Mesenchymal stem cell (in vitro differentiated cells and primary cell): Measurements from ENCODE around the gene CA7.

ENCODE experiments used
- DNase-seq: peaks from one replicate; pipeline ENCODE4 v3.0.0-alpha.2; 2013
- H2AFZ ChIP-seq: one replicate; pipeline ENCODE4 v1.6.1; 2013; ENCODE audit warnings: low read depth, mild to moderate bottlenecking, control low read depth, inconsistent platforms, low read length, moderate library complexity
- H2AK5ac ChIP-seq: 2 replicates; pipeline ENCODE4 v1.6.1; 2013; ENCODE audit warnings: low read length, moderate library complexity, mild to moderate bottlenecking, inconsistent platforms; ENCODE audit not compliant: severe bottlenecking
- H2BK120ac ChIP-seq: one replicate; pipeline ENCODE4 v1.6.1; 2013; ENCODE audit warnings: low read depth, mild to moderate bottlenecking, inconsistent platforms, low read length, moderate library complexity
- H2BK12ac ChIP-seq, 2 experiments: one replicate each; pipeline ENCODE4 v1.6.1; 2013; ENCODE audit warnings: inconsistent platforms in 2 of 2, low read length in 2 of 2, mild to moderate bottlenecking in 2 of 2, moderate library complexity in 2 of 2, control low read depth in 1 of 2
- H2BK15ac ChIP-seq: one replicate; pipeline ENCODE4 v1.6.1; 2013; ENCODE audit warnings: mild to moderate bottlenecking, low read depth, inconsistent platforms; ENCODE audit not compliant: poor library complexity, severe bottlenecking
- H2BK5ac ChIP-seq: 2 replicates; pipeline ENCODE4 v1.6.1; 2013; ENCODE audit warnings: low read depth, mild to moderate bottlenecking, low read length, control low read depth, inconsistent platforms; ENCODE audit not compliant: poor library complexity, severe bottlenecking
- H3K14ac ChIP-seq, 2 experiments: one replicate each; pipeline ENCODE4 v1.6.1; 2013; ENCODE audit warnings: inconsistent platforms in 2 of 2, low read length in 2 of 2, control low read depth in 1 of 2, mild to moderate bottlenecking in 1 of 2, moderate library complexity in 1 of 2
- H3K18ac ChIP-seq, 2 experiments: one replicate each; pipeline ENCODE4 v1.6.1; 2013; ENCODE audit warnings: inconsistent platforms in 2 of 2, low read length in 2 of 2, control low read depth in 1 of 2, low read depth in 1 of 2, mild to moderate bottlenecking in 1 of 2
- H3K23ac ChIP-seq, 2 experiments: one replicate each; pipeline ENCODE4 v1.6.1; 2013; ENCODE audit warnings: inconsistent platforms in 2 of 2, low read length in 2 of 2, mild to moderate bottlenecking in 2 of 2, moderate library complexity in 2 of 2, control low read depth in 1 of 2
- H3K27ac ChIP-seq: 2 replicates; pipeline ENCODE4 v1.5.1; 2013; ENCODE audit warnings: mild to moderate bottlenecking, moderate library complexity, low read length, control low read depth, inconsistent platforms; ENCODE audit not compliant: poor library complexity, severe bottlenecking
- H3K27me3 ChIP-seq, 2 experiments: 2 replicates each; pipeline versions ENCODE4 v1.6.1 to v1.7.0; 2013; ENCODE audit warnings: low read length in 2 of 2, mild to moderate bottlenecking in 2 of 2, moderate library complexity in 2 of 2, control low read depth in 1 of 2, inconsistent platforms in 1 of 2; ENCODE audit not compliant: control insufficient read depth in 1 of 2, insufficient read depth in 1 of 2
- H3K36me3 ChIP-seq, 2 experiments: 2 replicates each; pipeline versions ENCODE4 v1.6.1 to v1.7.0; 2013; ENCODE audit warnings: low read length in 2 of 2, control low read depth in 1 of 2, inconsistent platforms in 1 of 2, low read depth in 1 of 2, mild to moderate bottlenecking in 1 of 2; ENCODE audit not compliant: insufficient read depth in 2 of 2, control insufficient read depth in 1 of 2
- H3K4ac ChIP-seq, 2 experiments: one replicate each; pipeline ENCODE4 v1.6.1; 2013; ENCODE audit warnings: inconsistent platforms in 2 of 2, low read length in 2 of 2, mild to moderate bottlenecking in 2 of 2, moderate library complexity in 2 of 2, control low read depth in 1 of 2, low read depth in 1 of 2
- H3K4me1 ChIP-seq: 2 replicates; pipeline ENCODE4 v1.6.1; 2013; ENCODE audit warnings: low read depth, low read length, control low read depth; ENCODE audit not compliant: control insufficient read depth, insufficient read depth
- H3K4me2 ChIP-seq: 2 replicates; pipeline ENCODE4 v1.6.1; 2013; ENCODE audit warnings: low read length, mild to moderate bottlenecking, inconsistent platforms; ENCODE audit not compliant: poor library complexity, severe bottlenecking
- H3K4me3 ChIP-seq, 2 experiments: 2 replicates each; pipeline versions ENCODE4 v1.5.1 to v1.7.0; 2013; ENCODE audit warnings: low read length in 2 of 2, mild to moderate bottlenecking in 2 of 2, control low read depth in 1 of 2, low read depth in 1 of 2; ENCODE audit not compliant: insufficient read depth in 1 of 2
- H3K79me1 ChIP-seq: replicated peaks from 2 replicates; pipeline ENCODE4 v1.6.1; 2013; ENCODE audit warnings: mild to moderate bottlenecking, control low read depth, low read length, inconsistent platforms; ENCODE audit not compliant: poor library complexity, severe bottlenecking
- H3K9ac ChIP-seq: 2 replicates; pipeline ENCODE4 v1.7.0; 2013; ENCODE audit warnings: mild to moderate bottlenecking, low read length, moderate library complexity
- H3K9me3 ChIP-seq: 2 replicates; pipeline ENCODE4 v1.7.0; 2013; ENCODE audit warnings: mild to moderate bottlenecking, low read length; ENCODE audit not compliant: control insufficient read depth
- H4K8ac ChIP-seq: one replicate; pipeline ENCODE4 v1.6.1; 2013; ENCODE audit warnings: inconsistent platforms, mild to moderate bottlenecking, low read length, moderate library complexity
- H4K91ac ChIP-seq: one replicate; pipeline ENCODE4 v1.6.1; 2013; ENCODE audit warnings: mild to moderate bottlenecking, low read length, inconsistent platforms
- WGBS: methylation state at CpG from one replicate; pipeline ENCODE4 v1.1.7; 2013; ENCODE audit warnings: mixed read lengths; 5-methylcytosine and 5-hydroxymethylcytosine counted together

Gene CA7

GRCh38 chr16:66842765-66843164 lies 1.4 kb upstream of the CA7 start:
- Histone ChIP-seq H3K27ac (no peak overlapping the region), H4K91ac (no peak overlapping the region), H2AK5ac (no peak overlapping the region), H3K9me3 (no peaks in the 10 kb centered on the region), H2BK15ac (no peak overlapping the region), H3K4ac (no peak overlapping the region), H3K14ac (no peak overlapping the region), H3K4me3 (no peak overlapping the region), H2BK120ac (no peak overlapping the region), H3K4me2 (no peak overlapping the region), H3K9ac (no peak overlapping the region), H3K18ac (no peak overlapping the region), H2AFZ (no peak overlapping the region), H3K36me3 (peaks cover 0 to 5% of the 10 kb centered on the region in 2 experiments), H3K27me3 (peaks cover 49 to 67% of the 10 kb centered on the region in 2 experiments), H2BK12ac (no peak overlapping the region), H3K23ac (no peak overlapping the region), H3K4me1 (peaks cover 21% of the 10 kb centered on the region), H3K79me1 (no peaks in the 10 kb centered on the region), H2BK5ac (no peak overlapping the region), H4K8ac (no peak overlapping the region)
- 87% methylated on average over 7 of the region's 7 CpGs for WGBS
- no peak for DNase-seq

GRCh38 chr16:66843191-66843590 lies 1.0 kb upstream of the CA7 start:
- Histone ChIP-seq H3K27me3 (peaks cover 53 to 68% of the 10 kb centered on the region in 2 experiments), H2BK12ac (no peak overlapping the region), H2BK120ac (no peak overlapping the region), H3K4me3 (no peak overlapping the region), H2BK15ac (no peak overlapping the region), H3K4ac (no peak overlapping the region), H3K36me3 (peaks cover 0 to 5% of the 10 kb centered on the region in 2 experiments), H2AFZ (no peak overlapping the region), H4K91ac (no peak overlapping the region), H3K14ac (no peak overlapping the region), H2AK5ac (no peak overlapping the region), H3K9ac (no peak overlapping the region), H3K23ac (no peak overlapping the region), H2BK5ac (no peak overlapping the region), H3K18ac (no peak overlapping the region), H3K4me2 (no peak overlapping the region), H3K9me3 (no peaks in the 10 kb centered on the region), H3K27ac (no peak overlapping the region), H4K8ac (no peak overlapping the region), H3K79me1 (no peaks in the 10 kb centered on the region), H3K4me1 (peaks cover 21% of the 10 kb centered on the region)
- 86% methylated on average over 2 of the region's 2 CpGs for WGBS
- DNase-seq = no peak

GRCh38 chr16:66844009-66844341 lies 239 bp upstream of the CA7 start:
- Histone ChIP-seq H3K4me1 (peaks cover 21% of the 10 kb centered on the region), H3K36me3 (peaks cover 0 to 5% of the 10 kb centered on the region in 2 experiments), H3K79me1 (no peaks in the 10 kb centered on the region), H3K27ac (no peak overlapping the region), H2AFZ (no peak overlapping the region), H3K9ac (no peak overlapping the region), H4K91ac (no peak overlapping the region), H4K8ac (no peak overlapping the region), H3K4me2 (peak overlapping the region; percentile 100), H3K27me3 (peaks cover 58 to 76% of the 10 kb centered on the region in 2 experiments), H2BK12ac (no peak overlapping the region), H3K18ac (no peak overlapping the region), H2AK5ac (no peak overlapping the region), H3K4ac (no peak overlapping the region), H2BK120ac (no peak overlapping the region), H3K23ac (no peak overlapping the region), H3K9me3 (no peaks in the 10 kb centered on the region), H3K4me3 (peak overlapping the region in 1 of 2 experiments; percentile 61), H2BK5ac (no peak overlapping the region), H2BK15ac (no peak overlapping the region), H3K14ac (no peak overlapping the region)
- DNase-seq = no peak
- 12% methylated on average over 12 of the region's 14 CpGs for WGBS

- Histone ChIP-seq H3K23ac (no peak overlapping the region), H3K4me3 (peak overlapping the region; percentile 61 to 71), H4K91ac (no peak overlapping the region), H2AK5ac (no peak overlapping the region), H3K79me1 (no peaks in the 10 kb centered on the region), H2BK12ac (no peak overlapping the region), H2AFZ (no peak overlapping the region), H3K9me3 (no peaks in the 10 kb centered on the region), H2BK15ac (no peak overlapping the region), H3K36me3 (peaks cover 0 to 5% of the 10 kb centered on the region in 2 experiments), H3K4me1 (peaks cover 21% of the 10 kb centered on the region), H3K18ac (no peak overlapping the region), H3K27me3 (peaks cover 64 to 81% of the 10 kb centered on the region in 2 experiments), H3K9ac (peak overlapping the region; percentile 36), H3K27ac (no peak overlapping the region), H4K8ac (no peak overlapping the region), H3K4ac (no peak overlapping the region), H2BK120ac (no peak overlapping the region), H2BK5ac (no peak overlapping the region), H3K4me2 (peak overlapping the region; percentile 100), H3K14ac (peak overlapping the region in 1 of 2 experiments; percentile 46)
- no peak for DNase-seq
- 41% methylated on average over 10 of the region's 10 CpGs for WGBS
Observed at GRCh38 chr16:66845080-66845410, 831 bp downstream of the CA7 start.
